Right atrium auricular region (tissue), 2 donors: ENCODE results near the gene AKR1E2. TPM values are rescaled to one million over a fixed set of nuclear protein-coding genes. Genes with fewer than 3 reads are reported as not detected.

Experiments used
- DNase-seq: peaks from one replicate; pipeline ENCODE4 v3.0.0-alpha.2; 2019; ENCODE audit warnings: low spot score
- H3K27ac ChIP-seq, 2 donors: fragments of 200-600 bp; sonication (generic); 1 replicate in 1 of 2; 2 replicates in 1 of 2; pipeline ENCODE4 v1.5.1; 2016 to 2019
- H3K27me3 ChIP-seq, 2 donors: fragments of 200-600 bp; sonication (generic); one replicate each; pipeline versions ENCODE4 v1.5.1 to v1.6.0; 2017 to 2019
- H3K36me3 ChIP-seq: fragments of 200-600 bp; sonication (generic); one replicate; pipeline ENCODE4 v1.5.1; 2016
- H3K4me1 ChIP-seq, 2 donors: fragments of 200-600 bp; sonication (generic); one replicate each; pipeline versions ENCODE4 v1.5.1 to v1.6.0; 2017 to 2019
- H3K4me3 ChIP-seq, 2 donors: fragments of 200-600 bp; sonication (generic); 1 replicate in 1 of 2; 2 replicates in 1 of 2; pipeline ENCODE4 v1.5.1; 2017 to 2019; ENCODE audit warnings: mild to moderate bottlenecking in 1 of 2, moderate library complexity in 1 of 2
- H3K9me3 ChIP-seq, 2 donors: fragments of 200-600 bp; sonication (generic); one replicate each; pipeline ENCODE4 v1.5.1; 2019
- total RNA-seq, 2 donors: library from RNA; depleted of rRNA; stranded (reverse); fragments of >200 nt; gene quantifications; one replicate each; pipeline ENCODE4 v1.1.0, GENCODE V29; 2016
- TF ChIP-seq, protein P1 (sequence below), 2 donors: fragments of 200-600 bp; sonication (generic); IDR thresholded peaks; one replicate each; pipeline ENCODE4 v1.5.1; 2019; ENCODE audit warnings: antibody characterized with exemption in 2 of 2

Gene AKR1E2
- 1 to 10 TPM; 3.2 to 9.7 TPM for total RNA-seq

DNA sequence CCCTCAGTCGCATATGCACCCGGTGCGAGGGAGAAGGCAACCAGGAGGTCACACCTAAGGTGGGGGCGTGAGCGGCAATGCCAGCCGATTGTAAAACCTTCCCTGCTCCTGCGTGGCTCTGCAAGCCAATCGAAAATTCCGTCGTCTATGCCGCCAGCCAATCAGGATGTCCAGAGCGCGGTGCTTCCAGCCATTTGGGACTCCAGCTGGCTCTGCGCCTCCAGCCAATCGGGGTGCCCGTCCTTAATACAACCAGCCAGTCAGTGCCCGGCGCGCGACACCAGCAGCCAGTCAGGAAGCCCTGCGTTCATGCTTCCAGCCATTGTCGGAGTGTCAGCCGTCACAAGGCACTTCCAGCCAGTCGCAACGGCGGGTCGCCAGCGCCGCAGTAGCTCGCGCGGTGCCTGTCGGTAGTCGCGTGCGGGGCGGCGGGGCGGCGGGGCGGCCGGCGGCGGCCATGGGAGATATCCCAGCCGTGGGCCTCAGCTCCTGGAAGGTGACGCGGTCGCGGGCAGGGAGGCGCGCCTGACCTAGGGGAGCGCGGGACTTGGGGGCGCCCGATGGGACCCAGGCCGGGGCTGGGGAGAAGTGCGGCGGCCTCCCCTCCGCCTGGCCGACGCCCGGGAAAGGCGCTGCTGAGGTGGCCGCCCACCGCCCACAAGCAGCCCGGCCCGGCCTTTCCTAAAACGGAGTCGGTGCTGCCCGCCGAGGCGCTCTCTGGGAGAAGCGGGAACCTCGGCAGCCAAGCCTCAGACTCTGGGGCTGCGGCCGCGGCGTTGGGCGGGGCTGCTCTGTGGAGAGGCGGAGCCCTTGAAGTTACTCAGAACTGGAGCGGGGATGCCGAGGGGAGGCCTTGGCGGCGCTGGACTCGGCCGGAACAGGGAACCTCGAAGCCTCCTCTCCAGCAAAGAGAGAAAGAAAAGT lies at the start of gene AKR1E2:
Gene AKR1E2 (plus strand): TSS at position 340 of the 924 bp plus-strand sequence. CDS start 118 bp downstream, at position 458.
- Histone ChIP-seq H3K4me1 (peaks cover 0 to 18% of the 10 kb centered on the region in 2 donors), H3K36me3 (no peaks in the 10 kb centered on the region), H3K9me3 (no peaks in the 10 kb centered on the region), H3K27ac (peak within 1 kb of the TSS; percentile 94 to 98), H3K4me3 (peak within 1 kb of the TSS; percentile 54 to 68), H3K27me3 (no peaks in the 10 kb centered on the region)
- DNase-seq, result peak; percentile 93
- TF ChIP-seq, protein P1, sequence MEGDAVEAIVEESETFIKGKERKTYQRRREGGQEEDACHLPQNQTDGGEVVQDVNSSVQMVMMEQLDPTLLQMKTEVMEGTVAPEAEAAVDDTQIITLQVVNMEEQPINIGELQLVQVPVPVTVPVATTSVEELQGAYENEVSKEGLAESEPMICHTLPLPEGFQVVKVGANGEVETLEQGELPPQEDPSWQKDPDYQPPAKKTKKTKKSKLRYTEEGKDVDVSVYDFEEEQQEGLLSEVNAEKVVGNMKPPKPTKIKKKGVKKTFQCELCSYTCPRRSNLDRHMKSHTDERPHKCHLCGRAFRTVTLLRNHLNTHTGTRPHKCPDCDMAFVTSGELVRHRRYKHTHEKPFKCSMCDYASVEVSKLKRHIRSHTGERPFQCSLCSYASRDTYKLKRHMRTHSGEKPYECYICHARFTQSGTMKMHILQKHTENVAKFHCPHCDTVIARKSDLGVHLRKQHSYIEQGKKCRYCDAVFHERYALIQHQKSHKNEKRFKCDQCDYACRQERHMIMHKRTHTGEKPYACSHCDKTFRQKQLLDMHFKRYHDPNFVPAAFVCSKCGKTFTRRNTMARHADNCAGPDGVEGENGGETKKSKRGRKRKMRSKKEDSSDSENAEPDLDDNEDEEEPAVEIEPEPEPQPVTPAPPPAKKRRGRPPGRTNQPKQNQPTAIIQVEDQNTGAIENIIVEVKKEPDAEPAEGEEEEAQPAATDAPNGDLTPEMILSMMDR (IDR thresholded peaks at IDR 0.05), result no peak

DNA sequence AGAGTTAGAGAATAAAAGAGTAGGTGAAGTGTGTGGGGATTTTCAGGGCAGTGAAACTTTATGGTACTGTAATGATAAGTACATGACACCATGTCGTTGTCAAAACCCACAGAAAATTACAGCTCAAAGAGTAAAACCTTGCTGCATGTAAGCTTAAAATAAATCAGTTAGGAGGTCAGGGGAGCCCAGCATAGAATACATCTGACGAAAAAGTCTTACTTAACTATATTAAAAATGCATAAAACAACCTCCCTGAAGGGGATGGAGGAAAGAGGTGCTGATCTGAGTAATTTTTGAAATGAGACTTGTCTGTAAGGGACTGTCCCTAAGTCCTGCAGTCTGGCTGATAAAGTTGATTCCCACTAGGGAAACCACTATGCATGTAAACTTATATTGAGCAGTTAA lies 49.8 kb upstream of the AKR1E2 start:
- DNase-seq, result no peak
- Histone ChIP-seq H3K36me3 (no peaks in the 10 kb centered on the region), H3K9me3 (no peaks in the 10 kb centered on the region), H3K4me3 (no peak overlapping the region), H3K27ac (no peak overlapping the region), H3K4me1 (peaks cover 0 to 12% of the 10 kb centered on the region in 2 donors), H3K27me3 (no peaks in the 10 kb centered on the region)
- TF ChIP-seq, protein P1 (IDR thresholded peaks at IDR 0.05), result no peak

DNA sequence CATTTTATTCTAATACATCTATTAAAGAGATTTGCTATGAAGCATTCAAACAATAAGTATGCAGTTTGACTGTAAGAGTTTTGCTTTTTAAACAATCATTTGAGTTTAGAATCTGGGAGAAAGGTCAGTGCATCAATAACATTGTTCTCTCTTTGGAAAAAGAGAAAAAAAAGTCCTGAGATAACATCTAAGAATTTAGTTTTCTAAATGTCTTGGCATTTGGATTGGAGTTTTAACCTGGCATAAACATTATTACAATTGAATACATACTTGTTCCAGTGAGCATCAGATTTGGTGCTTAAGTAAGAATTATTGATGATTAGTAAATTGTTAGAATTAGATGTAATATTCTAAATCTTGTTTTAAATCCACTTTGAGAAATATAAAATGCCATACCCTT lies 47.2 kb upstream of the AKR1E2 start:
- no peak for DNase-seq

DNA sequence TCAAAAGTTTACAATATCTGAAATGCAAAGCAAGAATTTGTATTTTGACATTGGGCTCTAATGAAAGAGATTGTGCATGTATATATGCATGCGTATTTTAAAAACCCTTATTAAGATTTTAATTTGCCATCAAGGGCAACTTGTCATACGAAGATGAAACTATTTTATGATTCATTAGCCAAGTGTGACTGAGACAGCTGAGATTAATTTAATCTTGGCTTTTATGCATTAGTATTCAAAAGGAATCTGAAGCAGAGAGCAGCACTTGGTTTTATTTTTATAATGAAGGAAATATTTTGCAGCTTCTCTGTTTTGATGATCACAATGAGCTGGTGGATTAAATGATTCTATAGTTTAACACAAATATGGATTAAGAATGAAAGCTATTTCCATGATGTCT lies 45.9 kb upstream of the AKR1E2 start:
- Histone ChIP-seq H3K36me3 (no peaks in the 10 kb centered on the region), H3K4me3 (no peak overlapping the region), H3K27me3 (no peaks in the 10 kb centered on the region), H3K27ac (no peak overlapping the region), H3K9me3 (no peaks in the 10 kb centered on the region), H3K4me1 (peaks cover 0 to 6% of the 10 kb centered on the region in 2 donors)
- no peak for DNase-seq
- TF ChIP-seq, protein P1 (IDR thresholded peaks at IDR 0.05), result no peak

More for the DNA sequence above, 47.2 kb upstream of the AKR1E2 start:
- no peak overlapping the region for H3K27ac ChIP-seq
- no peaks in the 10 kb centered on the region for H3K9me3 ChIP-seq
- H3K4me3 ChIP-seq, result no peak overlapping the region
- H3K4me1 ChIP-seq, result peaks cover 0 to 6% of the 10 kb centered on the region in 2 donors
- no peaks in the 10 kb centered on the region for H3K36me3 ChIP-seq
- TF ChIP-seq, protein P1 (IDR thresholded peaks at IDR 0.05), result no peak
- H3K27me3 ChIP-seq, result no peaks in the 10 kb centered on the region

DNA sequence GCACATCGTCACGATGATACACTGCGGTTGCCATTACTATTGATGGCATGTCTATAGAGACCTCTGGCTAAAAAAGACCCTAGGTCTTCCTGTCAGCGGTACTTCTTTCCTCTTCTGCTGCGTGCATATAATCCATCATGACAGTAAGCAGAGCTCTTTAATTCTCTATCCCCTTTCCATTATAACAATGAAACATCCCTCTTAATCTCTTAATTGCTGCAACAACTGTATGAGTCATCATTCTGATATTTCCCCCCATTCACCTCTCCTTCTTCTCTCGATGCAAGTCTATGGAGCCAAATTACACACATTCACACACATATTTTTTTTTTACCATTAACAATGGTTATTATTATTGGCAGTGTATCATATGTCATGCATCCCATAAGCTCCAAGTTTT lies 45.2 kb upstream of the AKR1E2 start:
- no peak overlapping the region for H3K27ac ChIP-seq
- no peaks in the 10 kb centered on the region for H3K36me3 ChIP-seq
- no peak for DNase-seq
- TF ChIP-seq, protein P1 (IDR thresholded peaks at IDR 0.05), result no peak
- peaks cover 0 to 6% of the 10 kb centered on the region in 2 donors for H3K4me1 ChIP-seq
- no peaks in the 10 kb centered on the region for H3K9me3 ChIP-seq
- H3K27me3 ChIP-seq, result no peaks in the 10 kb centered on the region
- no peak overlapping the region for H3K4me3 ChIP-seq
